Astrocyte of the spinal cord (primary cell): ENCODE data around the gene FAF1.

ENCODE experiments used
- DNase-seq: peaks from one replicate; pipeline ENCODE4 v3.0.0; 2011; ENCODE audit warnings: low read depth, low spot score
- H3K4me3 ChIP-seq: 2 replicates; pipeline ENCODE4 v1.5.1; 2011; ENCODE audit warnings: low read depth, mild to moderate bottlenecking, low read length, moderate library complexity
- in situ Hi-C: cut with HindIII; loops from 2 replicates; pipeline ENCODE4 v1.10.0; 2017; ENCODE audit warnings: low sequenced_read_pairs
- TF ChIP-seq, protein P1 (sequence below): IDR thresholded peaks from 2 replicates; pipeline ENCODE4 v1.5.1; 2012; ENCODE audit warnings: low read depth, mild to moderate bottlenecking, low read length, inconsistent platforms

The FAF1 gene

GRCh38 chr1:50582346-50582745 lies 377.7 kb downstream of the FAF1 start:
- DNase-seq: no peak
- no peak overlapping the region for H3K4me3 ChIP-seq
- in situ Hi-C loops: no loop called here
- TF ChIP-seq, protein P1, sequence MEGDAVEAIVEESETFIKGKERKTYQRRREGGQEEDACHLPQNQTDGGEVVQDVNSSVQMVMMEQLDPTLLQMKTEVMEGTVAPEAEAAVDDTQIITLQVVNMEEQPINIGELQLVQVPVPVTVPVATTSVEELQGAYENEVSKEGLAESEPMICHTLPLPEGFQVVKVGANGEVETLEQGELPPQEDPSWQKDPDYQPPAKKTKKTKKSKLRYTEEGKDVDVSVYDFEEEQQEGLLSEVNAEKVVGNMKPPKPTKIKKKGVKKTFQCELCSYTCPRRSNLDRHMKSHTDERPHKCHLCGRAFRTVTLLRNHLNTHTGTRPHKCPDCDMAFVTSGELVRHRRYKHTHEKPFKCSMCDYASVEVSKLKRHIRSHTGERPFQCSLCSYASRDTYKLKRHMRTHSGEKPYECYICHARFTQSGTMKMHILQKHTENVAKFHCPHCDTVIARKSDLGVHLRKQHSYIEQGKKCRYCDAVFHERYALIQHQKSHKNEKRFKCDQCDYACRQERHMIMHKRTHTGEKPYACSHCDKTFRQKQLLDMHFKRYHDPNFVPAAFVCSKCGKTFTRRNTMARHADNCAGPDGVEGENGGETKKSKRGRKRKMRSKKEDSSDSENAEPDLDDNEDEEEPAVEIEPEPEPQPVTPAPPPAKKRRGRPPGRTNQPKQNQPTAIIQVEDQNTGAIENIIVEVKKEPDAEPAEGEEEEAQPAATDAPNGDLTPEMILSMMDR: no peak

- TF ChIP-seq, protein P1: no peak
- no peak overlapping the region for H3K4me3 ChIP-seq
- DNase-seq: peak; percentile 77
- in situ Hi-C loops: no loop called here
These were observed 390.0 kb downstream of the FAF1 start for GRCh38 chr1:50570066-50570468.

- in situ Hi-C loops: no loop called here
- TF ChIP-seq, protein P1: no peak
These were observed 391.3 kb downstream of the FAF1 start for GRCh38 chr1:50568782-50569181.

DNA sequence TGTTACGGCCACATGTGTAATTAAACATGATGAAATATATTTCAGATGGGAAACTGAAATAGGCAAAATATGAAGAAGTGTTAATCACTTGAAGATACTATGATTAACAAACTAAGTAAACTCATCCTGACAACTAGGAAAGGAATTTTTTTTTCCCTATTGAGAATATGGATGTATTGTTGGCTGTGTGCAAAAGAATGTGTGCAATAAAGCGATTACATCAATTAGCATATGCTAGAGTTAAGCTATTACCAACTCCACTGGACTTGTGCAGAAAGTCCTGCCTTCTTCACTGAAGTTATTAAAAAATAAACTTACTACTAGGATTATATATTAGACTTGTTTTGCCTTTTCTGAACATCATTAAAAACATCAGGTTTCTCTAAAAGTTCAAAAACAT lies 393.7 kb downstream of the FAF1 start:
- H3K4me3 ChIP-seq: no peak overlapping the region
- in situ Hi-C loops: no loop called here
- no peak for DNase-seq
- TF ChIP-seq, protein P1: no peak

More at GRCh38 chr1:50568782-50569181, 391.3 kb downstream of the FAF1 start:
- H3K4me3 ChIP-seq: no peak overlapping the region
- DNase-seq: no peak

DNA sequence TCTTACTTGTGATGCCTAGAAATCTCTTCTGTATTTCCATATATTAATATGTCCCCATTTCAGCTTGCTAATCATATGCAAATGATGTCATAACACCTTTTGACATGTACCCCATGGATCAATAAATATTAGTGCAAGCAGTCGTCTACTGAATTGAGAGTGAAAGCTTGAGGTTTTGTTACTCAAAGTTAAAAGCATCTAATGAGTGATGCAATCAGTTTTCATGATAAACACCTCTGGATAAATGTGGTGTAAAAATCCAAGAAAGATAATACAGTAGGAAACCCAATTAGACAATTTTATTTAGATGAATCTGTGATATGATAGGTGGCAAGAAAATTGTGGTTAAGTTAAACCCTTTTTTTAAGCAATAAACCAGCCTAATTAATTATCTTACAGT lies 395.6 kb downstream of the FAF1 start:
- DNase-seq: no peak
- no peak overlapping the region for H3K4me3 ChIP-seq
- in situ Hi-C loops: no loop called here
- TF ChIP-seq, protein P1: no peak

DNA sequence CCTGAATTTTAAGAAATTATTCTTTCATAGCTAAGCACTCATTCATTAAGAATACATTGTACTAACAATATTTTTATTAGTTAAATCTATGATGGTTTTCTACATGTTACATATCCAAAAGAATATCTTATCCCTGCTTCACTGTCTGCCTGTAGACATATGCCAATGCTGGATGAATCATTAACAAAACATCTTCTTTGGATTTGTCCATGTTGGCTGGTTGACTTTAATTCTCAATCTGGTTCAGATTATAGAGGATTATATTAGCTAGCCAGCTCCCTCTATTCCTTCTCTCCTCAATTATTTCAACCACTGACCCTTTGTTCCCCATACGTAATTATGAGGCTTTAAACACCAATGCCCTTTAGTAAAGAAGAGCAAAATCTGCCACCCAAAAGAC lies 398.0 kb downstream of the FAF1 start:
- in situ Hi-C loops: no loop called here
- DNase-seq: no peak
- TF ChIP-seq, protein P1: no peak
- no peak overlapping the region for H3K4me3 ChIP-seq

DNA sequence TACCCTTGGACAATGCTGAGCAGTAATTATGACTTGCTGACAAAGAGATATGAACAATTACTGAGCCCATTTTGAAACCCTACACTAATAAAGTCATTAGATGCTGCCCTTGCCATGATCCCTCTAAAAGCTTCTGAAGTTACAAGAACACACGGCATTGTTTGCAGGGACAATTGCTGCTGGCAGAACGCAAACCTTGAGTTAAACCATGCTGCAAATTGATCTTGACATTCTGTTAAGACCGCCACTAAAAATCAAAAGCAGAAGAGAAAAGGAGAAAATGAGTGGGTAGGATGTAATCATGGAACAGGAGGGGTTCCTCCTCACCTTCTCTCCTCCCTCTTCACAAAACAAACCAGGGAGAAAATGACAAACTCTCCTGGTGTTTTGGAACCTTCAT lies 400.6 kb downstream of the FAF1 start:
- in situ Hi-C loops: no loop called here
- H3K4me3 ChIP-seq: no peak overlapping the region
- TF ChIP-seq, protein P1: no peak
- no peak for DNase-seq
